Pancreas (tissue), 10 donors: ENCODE measurements around the gene ST3GAL5. TPM values are rescaled to one million over a fixed set of nuclear protein-coding genes. Genes with fewer than 3 reads are reported as not detected.

Experiments
- ATAC-seq, 4 donors: fragments of 200-7000 bp; cut with Tn5 transposase; one replicate each; pipeline versions ENCODE4 v1.8.0 to v1.9.1; 2020; ENCODE audit warnings: mild to moderate bottlenecking in 4 of 4, moderate library complexity in 4 of 4
- DNase-seq, 6 donors: peaks; one replicate each; pipeline ENCODE4 v3.0.0-alpha.2; 2020
- FAIRE-seq: peaks from 2 replicates; lab custom pipeline; 2012; peaks lifted over from hg19 to GRCh38; lab: Jason Lieb, UNC
- H3K27ac ChIP-seq, 4 donors: fragments of 200-600 bp; sonication (generic); 1 replicate in 3 of 4; 2 replicates in 1 of 4; pipeline versions ENCODE4 v1.5.0 to v1.8.0; 2020
- H3K27me3 ChIP-seq, 4 donors: fragments of 200-600 bp; one replicate each; pipeline ENCODE4 v1.8.0; 2021
- H3K36me3 ChIP-seq, 3 donors: fragments of 200-600 bp; sonication (generic) in 1 of 3; one replicate each; pipeline versions ENCODE4 v1.5.0 to v1.8.0; 2020 to 2021
- H3K4me1 ChIP-seq, 3 donors: fragments of 200-600 bp; one replicate each; pipeline ENCODE4 v1.8.0; 2021
- H3K4me3 ChIP-seq, 4 donors: fragments of 200-600 bp; sonication (generic) in 2 of 4; one replicate each; pipeline versions ENCODE4 v1.5.0 to v1.8.0; 2020 to 2021
- H3K9me3 ChIP-seq, 4 donors: fragments of 200-600 bp; one replicate each; pipeline ENCODE4 v1.8.0; 2021
- CTCF ChIP-seq, 4 donors: fragments of 200-600 bp; sonication (generic) in 3 of 4; IDR thresholded peaks; one replicate each; pipeline versions ENCODE4 v1.5.0 to v1.8.0; 2021; ENCODE audit warnings: antibody characterized with exemption in 4 of 4
- WGBS, 2 donors: extraction: QIAGEN DNeasy Blood & Tissue Kit; methylation state at CpG; one replicate each; pipeline ENCODE4 v1.1.7; 2013; 5-methylcytosine and 5-hydroxymethylcytosine counted together
- intact Hi-C, 3 donors: fragments of 100-400 bp; cut with DNase I; formaldehyde crosslinking; loops; one replicate each; pipeline versions ENCODE4 v1.11.1 to v1.14.2; 2022
- polyA plus RNA-seq, 2 donors: library from polyadenylated mRNA; stranded (reverse); fragments of 200-250 nt; gene quantifications; one replicate each; pipeline ENCODE4 v1.2.3, GENCODE V29; 2013
- total RNA-seq, 6 donors: library from RNA; stranded (reverse); fragmentation: NEBNext Ultra II Directional in 4 of 6; extraction: Animal tissue kit (Norgen Biotek cat#: 25700) in 4 of 6; gene quantifications; one replicate each; pipeline versions ENCODE4 v1.2.1 to v1.2.4, GENCODE V29; 2021 to 2023
- donor health status: healthy with polysubstance abuse.
- donor health status: DM: no; HTN: no; CAD: no; lungs with moderate emphysema.
- donor health status: DM: no; HTN: no; CAD: no.
- donor health status: control.
- donor health status: control.
- donor health status: Bipolar disorder and iron deficiency.
- donor health status: DM: yes; HTN: yes; CAD: no.
- donor health status: DM: no; HTN: no; CAD: no.
- donor health status: DM: no; HTN: no; CAD: no.
- donor health status: DM: yes; HTN: yes; CAD: no.

ST3GAL5 gene
- total and polyA plus RNA-seq, 8 donors: 4.4 to 14.5 (median 6.9) TPM

- peaks cover 0 to 20% (median 0%) of the 10 kb centered on the region in 3 donors for H3K4me1 ChIP-seq
- no peak overlapping the region for H3K4me3 ChIP-seq
- 75 to 85% methylated on average over 22 of the region's 22 CpGs for WGBS, 2 donors
- ATAC-seq (no peak), DNase-seq (peak in 2 of 6 donors; percentile 45 to 48), FAIRE-seq (no peak)
- no peaks in the 10 kb centered on the region for H3K36me3 ChIP-seq
- H3K27ac ChIP-seq: no peak overlapping the region
- intact Hi-C loops: loop anchor here in 1 of 3 donors (5.0 kb wide), 1 partner anchor 44 kb away; the partner anchor contains the start of gene ATOH8
- no peak for TF ChIP-seq CTCF (IDR thresholded peaks at IDR 0.05)
- H3K27me3 ChIP-seq: no peaks in the 10 kb centered on the region
- H3K9me3 ChIP-seq: no peaks in the 10 kb centered on the region
Observed at GRCh38 chr2:85796341-85797262, 92.2 kb downstream of the ST3GAL5 start.

GRCh38 chr2:85796046-85796340 is 92.8 kb downstream of the ST3GAL5 start:
- no peak for ATAC-seq

GRCh38 chr2:85795331-85796045 is 93.3 kb downstream of the ST3GAL5 start:
- no peak overlapping the region for H3K27ac ChIP-seq
- FAIRE-seq (no peak), ATAC-seq (no peak), DNase-seq (peak in 2 of 6 donors; percentile 36 to 51)
- H3K36me3 ChIP-seq: no peaks in the 10 kb centered on the region
- intact Hi-C loops: loop anchor here in 1 of 3 donors (5.0 kb wide), 1 partner anchor 43 kb away; the partner anchor contains the start of gene ATOH8
- H3K27me3 ChIP-seq: no peaks in the 10 kb centered on the region
- H3K9me3 ChIP-seq: no peaks in the 10 kb centered on the region
- H3K4me3 ChIP-seq: no peak overlapping the region
- WGBS, 2 donors: 87 to 88% methylated on average over 18 to 20 of the region's 20 CpGs
- H3K4me1 ChIP-seq: peaks cover 0 to 20% (median 0%) of the 10 kb centered on the region in 3 donors
- TF ChIP-seq CTCF (IDR thresholded peaks at IDR 0.05): no peak

More at GRCh38 chr2:85796046-85796340, 92.8 kb downstream of the ST3GAL5 start:
- no peaks in the 10 kb centered on the region for H3K36me3 ChIP-seq
- no peaks in the 10 kb centered on the region for H3K9me3 ChIP-seq
- H3K4me3 ChIP-seq: no peak overlapping the region
- no peaks in the 10 kb centered on the region for H3K27me3 ChIP-seq
- DNase-seq: peak in 1 of 6 donors; percentile 34
- peaks cover 0 to 20% (median 0%) of the 10 kb centered on the region in 3 donors for H3K4me1 ChIP-seq
- H3K27ac ChIP-seq: no peak overlapping the region
- WGBS, 2 donors: 85 to 96% methylated on average over 6 of the region's 6 CpGs
- intact Hi-C loops: loop anchor here in 1 of 3 donors (5.0 kb wide), 1 partner anchor 44 kb away; the partner anchor contains the start of gene ATOH8
- no peak for FAIRE-seq
- no peak for TF ChIP-seq CTCF (IDR thresholded peaks at IDR 0.05)

GRCh38 chr2:85794491-85795121 is 94.2 kb downstream of the ST3GAL5 start:
- peak in 2 of 6 donors; percentile 56 to 63 for DNase-seq
- no peaks in the 10 kb centered on the region for H3K9me3 ChIP-seq
- peak overlapping the region in 1 of 4 donors; percentile 5 for H3K27ac ChIP-seq
- H3K4me3 ChIP-seq: no peak overlapping the region
- intact Hi-C loops: loop anchor here in 1 of 3 donors (5.0 kb wide), 1 partner anchor 42 kb away; the partner anchor contains the start of gene ATOH8
- peaks cover 0 to 20% (median 0%) of the 10 kb centered on the region in 3 donors for H3K4me1 ChIP-seq
- no peaks in the 10 kb centered on the region for H3K27me3 ChIP-seq
- no peak for ATAC-seq
- TF ChIP-seq CTCF (IDR thresholded peaks at IDR 0.05): no peak
- WGBS, 2 donors: 62 to 76% methylated on average over 14 of the region's 14 CpGs
- H3K36me3 ChIP-seq: no peaks in the 10 kb centered on the region
- no peak for FAIRE-seq
